Ovary (tissue), 9 donors: ENCODE measurements around the gene CDC42EP1. TPM values are rescaled to one million over a fixed set of nuclear protein-coding genes. Genes with fewer than 3 reads are reported as not detected.

Source experiments
- DNase-seq, 5 donors: peaks; one replicate each; pipeline ENCODE4 v3.0.0-alpha.2; 2019 to 2020
- H3K27ac ChIP-seq, 2 donors: fragments of 200-600 bp; one replicate each; pipeline versions ENCODE4 v1.5.1 to v1.8.0; 2019 to 2022
- H3K27me3 ChIP-seq: fragments of 200-600 bp; one replicate; pipeline ENCODE4 v1.8.0; 2022
- H3K36me3 ChIP-seq: fragments of 200-600 bp; sonication (generic); one replicate; pipeline ENCODE4 v1.5.1; 2019
- H3K4me1 ChIP-seq: one replicate; pipeline ENCODE4 v1.8.1; 2013; ENCODE audit warnings: mild to moderate bottlenecking, moderate library complexity; ENCODE audit not compliant: insufficient read depth
- H3K4me3 ChIP-seq: fragments of 200-600 bp; sonication (generic); one replicate; pipeline ENCODE4 v1.5.1; 2017
- H3K9me3 ChIP-seq, 2 donors: fragments of 200-600 bp in 1 of 2; sonication (generic) in 1 of 2; one replicate each; pipeline versions ENCODE4 v1.5.1 to v1.8.1; 2013 to 2019; ENCODE audit warnings: mild to moderate bottlenecking in 1 of 2, moderate library complexity in 1 of 2
- EP300 ChIP-seq: sonication (generic); formaldehyde crosslinking; IDR thresholded peaks from one replicate; pipeline ENCODE4 v1.6.1; 2017; ENCODE audit warnings: antibody characterized with exemption
- POLR2A ChIP-seq: fragments of 450-650 bp; IDR thresholded peaks from one replicate; pipeline ENCODE4 v1.6.1; 2017; ENCODE audit warnings: antibody characterized with exemption, mild to moderate bottlenecking, moderate library complexity
- WGBS, 3 donors: extraction: QIAGEN DNeasy Blood & Tissue Kit in 1 of 3; methylation state at CpG; one replicate each; pipeline versions ENCODE4 v1.1.5 to v1.1.7; 2013 to 2017; 5-methylcytosine and 5-hydroxymethylcytosine counted together
- intact Hi-C, 4 donors: fragments of 100-400 bp; cut with DNase I; formaldehyde crosslinking; loops; one replicate each; pipeline versions ENCODE4 v1.11.0 to v1.15.1; 2022 to 2023
- polyA plus RNA-seq, 2 donors: library from polyadenylated mRNA; stranded (reverse); fragments of 200-250 nt in 1 of 2; fragments of 350-450 nt in 1 of 2; fragmentation: Illumina TruSeq in 1 of 2; extraction: RNeasy Lipid Tissue Mini Kit (QIAGEN cat#74804) in 1 of 2; gene quantifications; one replicate each; pipeline ENCODE4 v1.2.3, GENCODE V29; 2013 to 2014
- total RNA-seq, 7 donors: library from RNA; depleted of rRNA in 2 of 7; stranded (reverse); fragments of >200 nt in 2 of 7; fragmentation: NEBNext Ultra II Directional in 3 of 7; extraction: Animal tissue kit (Norgen Biotek cat#: 25700) in 3 of 7; gene quantifications; one replicate each; pipeline versions ENCODE4 v1.1.0 to v1.2.4, GENCODE V29; 2016 to 2023
- TF ChIP-seq, protein P1 (sequence below), 3 donors: fragments of 450-650 bp in 2 of 3; fragments of 200-600 bp in 1 of 3; IDR thresholded peaks; one replicate each; pipeline versions ENCODE4 v1.5.1 to v1.8.0; 2016 to 2022; ENCODE audit warnings: antibody characterized with exemption in 3 of 3, mild to moderate bottlenecking in 1 of 3
- donor health status: DM: no; HTN: no; CAD: no; lungs with moderate emphysema.
- donor health status: DM: no; HTN: no; CAD: no.
- donor health status: Bipolar disorder and iron deficiency.
- donor health status: DM: yes; HTN: yes; CAD: no.
- donor health status: DM: no; HTN: no; CAD: no.
- donor health status: DM: yes; HTN: yes; CAD: no.

Gene CDC42EP1
- total and polyA plus RNA-seq, 9 donors, result 3.4 to 125 (median 71.8) TPM

DNA sequence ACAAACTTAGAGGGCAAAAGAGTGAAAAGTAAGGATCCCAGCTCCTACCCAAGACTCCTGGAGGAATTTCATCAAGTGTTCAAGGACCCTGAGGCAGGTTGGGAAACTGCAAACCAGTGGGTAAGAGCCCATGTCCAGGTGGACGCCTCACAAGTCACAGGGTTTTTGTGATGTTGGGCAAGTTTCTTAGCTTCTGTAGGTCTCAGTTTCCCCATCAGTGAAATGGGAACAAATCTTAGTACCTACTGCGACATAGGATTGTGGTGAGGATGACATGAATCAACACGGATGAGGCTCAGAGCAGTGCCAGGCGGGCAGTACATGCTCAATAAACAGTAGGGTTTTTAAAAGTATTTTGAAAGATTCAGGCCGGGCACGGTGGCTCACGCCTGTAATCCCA lies 17.3 kb upstream of the CDC42EP1 start:
- WGBS, 3 donors, result 92 to 95% (median 93%) methylated on average over 7 of the region's 7 CpGs
- DNase-seq, result no peak
- no peaks in the 10 kb centered on the region for H3K36me3 ChIP-seq
- H3K4me1 ChIP-seq, result peaks cover 11% of the 10 kb centered on the region
- TF ChIP-seq, protein P1, sequence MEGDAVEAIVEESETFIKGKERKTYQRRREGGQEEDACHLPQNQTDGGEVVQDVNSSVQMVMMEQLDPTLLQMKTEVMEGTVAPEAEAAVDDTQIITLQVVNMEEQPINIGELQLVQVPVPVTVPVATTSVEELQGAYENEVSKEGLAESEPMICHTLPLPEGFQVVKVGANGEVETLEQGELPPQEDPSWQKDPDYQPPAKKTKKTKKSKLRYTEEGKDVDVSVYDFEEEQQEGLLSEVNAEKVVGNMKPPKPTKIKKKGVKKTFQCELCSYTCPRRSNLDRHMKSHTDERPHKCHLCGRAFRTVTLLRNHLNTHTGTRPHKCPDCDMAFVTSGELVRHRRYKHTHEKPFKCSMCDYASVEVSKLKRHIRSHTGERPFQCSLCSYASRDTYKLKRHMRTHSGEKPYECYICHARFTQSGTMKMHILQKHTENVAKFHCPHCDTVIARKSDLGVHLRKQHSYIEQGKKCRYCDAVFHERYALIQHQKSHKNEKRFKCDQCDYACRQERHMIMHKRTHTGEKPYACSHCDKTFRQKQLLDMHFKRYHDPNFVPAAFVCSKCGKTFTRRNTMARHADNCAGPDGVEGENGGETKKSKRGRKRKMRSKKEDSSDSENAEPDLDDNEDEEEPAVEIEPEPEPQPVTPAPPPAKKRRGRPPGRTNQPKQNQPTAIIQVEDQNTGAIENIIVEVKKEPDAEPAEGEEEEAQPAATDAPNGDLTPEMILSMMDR (IDR thresholded peaks at IDR 0.05), result no peak
- no peak for TF ChIP-seq EP300
- no peak for TF ChIP-seq POLR2A
- no peaks in the 10 kb centered on the region for H3K9me3 ChIP-seq
- no peak overlapping the region for H3K4me3 ChIP-seq
- intact Hi-C loops, result loop anchor here in 2 of 4 donors (2.0 to 10.0 kb wide), 2 partner anchors 24 to 52 kb away; no protein-coding TSS in a partner anchor
- no peak overlapping the region for H3K27ac ChIP-seq
- H3K27me3 ChIP-seq, result no peaks in the 10 kb centered on the region

DNA sequence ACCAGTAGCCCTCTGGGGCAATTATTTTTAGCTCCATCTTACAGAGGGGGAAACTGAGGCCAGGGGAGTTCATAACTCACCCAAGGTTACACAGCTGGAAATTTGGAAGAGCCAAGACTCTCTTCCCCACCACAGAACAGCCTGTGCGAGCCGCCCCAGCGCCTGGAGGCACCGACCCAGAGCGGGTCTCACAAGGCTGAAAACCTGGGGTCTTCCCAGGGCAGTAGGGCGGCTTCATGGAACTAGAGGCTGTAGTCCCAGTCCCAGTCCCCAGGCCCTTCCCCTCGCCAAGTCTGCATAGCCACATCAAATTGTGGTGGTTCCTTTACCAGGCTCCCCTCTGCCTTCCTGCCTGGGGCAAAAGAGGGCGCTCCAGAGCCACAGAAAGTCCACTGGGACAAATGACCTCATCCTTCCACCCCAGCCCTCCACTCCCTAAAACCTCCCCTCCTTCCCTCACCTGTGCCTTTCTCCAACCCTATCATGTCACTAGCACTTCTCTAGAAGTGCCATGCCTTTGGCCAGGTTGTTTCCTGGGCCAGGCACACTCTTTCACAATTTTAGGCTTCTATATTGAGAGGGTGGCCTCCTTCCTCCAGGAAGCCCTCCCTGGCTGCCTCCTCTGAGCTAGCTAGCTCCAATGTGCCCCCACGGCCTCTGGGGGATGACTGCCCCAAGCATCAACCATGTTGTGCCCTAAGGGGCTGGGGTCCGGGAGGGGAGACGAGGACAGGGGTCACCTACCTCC lies 15.2 kb upstream of the CDC42EP1 start:
- Histone ChIP-seq H3K27ac (peak overlapping the region; percentile 93 to 94), H3K27me3 (no peaks in the 10 kb centered on the region), H3K4me1 (peaks cover 19% of the 10 kb centered on the region), H3K36me3 (no peaks in the 10 kb centered on the region), H3K9me3 (no peaks in the 10 kb centered on the region), H3K4me3 (peak overlapping the region; percentile 21)
- WGBS, 3 donors, result 56 to 62% (median 57%) methylated on average over 11 of the region's 11 CpGs
- DNase-seq, result peak; percentile 69 to 82 (median 75)
- intact Hi-C loops, result loop anchor here in 2 of 4 donors (2.0 to 10.0 kb wide), 2 partner anchors 22 to 50 kb away; no protein-coding TSS in a partner anchor
- TF ChIP-seq EP300 (no peak), POLR2A (no peak)
- TF ChIP-seq, protein P1 (IDR thresholded peaks at IDR 0.05), result peak in 2 of 3 donors; percentile 34 to 57

DNA sequence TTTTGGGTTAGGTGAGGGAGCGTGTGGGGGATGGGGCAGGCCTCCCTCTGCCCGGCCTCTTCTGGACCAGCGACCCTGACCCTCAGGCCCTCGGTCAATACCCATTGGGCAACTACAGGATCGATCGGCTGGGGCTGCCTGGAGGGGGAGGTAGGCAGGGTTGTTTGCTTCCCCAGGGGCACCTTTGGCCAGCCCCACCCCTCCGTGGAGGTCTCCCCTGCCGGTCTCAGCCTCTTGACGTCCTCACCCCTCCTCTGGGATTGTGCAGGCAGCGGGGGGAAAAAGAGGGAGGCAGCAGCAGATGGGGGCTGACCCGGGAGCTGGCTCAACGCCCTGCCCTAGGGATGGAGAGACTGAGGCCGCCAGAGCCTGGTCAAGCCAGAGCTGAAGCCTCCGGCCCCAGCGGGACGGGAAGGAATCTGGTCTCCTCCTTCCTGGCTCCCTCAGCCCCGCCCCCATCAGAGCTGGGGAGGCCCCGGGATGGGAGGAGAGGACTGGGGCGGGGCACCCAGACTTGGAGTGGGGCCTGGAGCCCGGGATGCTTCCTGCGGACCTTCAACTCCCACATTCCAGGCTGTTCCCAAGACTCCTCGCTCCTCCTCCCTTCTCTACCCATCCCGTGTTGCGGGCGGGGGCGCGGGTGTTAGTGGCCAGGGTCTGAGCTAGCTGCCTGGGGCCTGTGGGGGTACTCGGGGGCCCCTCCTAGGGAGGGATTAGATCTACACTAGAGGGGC lies 14.4 kb upstream of the CDC42EP1 start:
- WGBS, 3 donors, result 2 to 4% (median 4%) methylated on average over 27 to 28 of the region's 28 CpGs
- Histone ChIP-seq H3K4me3 (peak overlapping the region; percentile 21), H3K9me3 (no peaks in the 10 kb centered on the region), H3K36me3 (no peaks in the 10 kb centered on the region), H3K4me1 (peaks cover 19% of the 10 kb centered on the region), H3K27me3 (no peaks in the 10 kb centered on the region), H3K27ac (peak overlapping the region; percentile 93 to 94)
- TF ChIP-seq POLR2A (peak; percentile 89), EP300 (no peak)
- intact Hi-C loops, result loop anchor here in 3 of 4 donors (2.0 to 10.0 kb wide), 3 partner anchors 15 to 49 kb away; partner anchors contain the start of gene CDC42EP1 (in 3 of the 3)
- peak; percentile 95 to 99 (median 98) for DNase-seq

DNA sequence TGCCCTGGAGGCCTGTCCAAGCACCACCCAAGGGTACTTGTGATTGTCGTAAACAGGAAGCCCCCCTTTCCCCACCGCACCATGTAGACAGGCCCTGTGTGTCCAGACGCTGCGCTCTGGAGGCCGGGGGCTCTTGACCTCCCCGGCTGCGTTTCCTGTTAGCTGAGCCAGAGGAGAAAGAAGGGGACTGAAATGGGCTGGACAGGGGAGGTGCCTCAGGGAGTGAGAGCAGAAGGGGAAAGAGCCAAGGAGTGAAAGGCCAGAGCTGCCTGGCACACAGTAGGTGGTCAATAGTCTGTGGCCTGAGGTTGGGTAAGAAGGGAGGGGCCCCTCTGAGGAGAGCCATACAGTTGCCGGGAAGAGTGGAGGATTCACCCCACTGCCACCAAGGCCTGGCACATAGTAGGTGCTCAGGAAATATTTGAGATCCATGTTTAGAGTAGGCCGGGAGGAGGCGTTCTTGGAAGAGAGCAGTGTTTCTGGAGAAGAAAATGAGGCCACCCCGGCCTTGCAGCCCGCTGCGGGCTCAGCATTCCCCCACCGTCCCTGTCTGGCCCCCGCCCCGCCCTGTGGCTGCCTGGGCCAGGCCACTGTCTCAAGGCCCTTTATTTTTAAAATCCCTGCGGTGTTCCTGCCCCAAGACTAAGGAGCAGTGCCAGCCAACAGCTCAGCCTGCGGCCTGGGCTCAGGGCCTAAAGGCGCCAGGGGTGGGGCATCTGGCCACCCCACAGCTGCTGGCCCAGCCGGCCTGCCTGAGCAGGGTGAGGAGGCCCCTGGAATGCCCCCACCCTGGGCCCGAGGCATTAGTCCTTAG lies 13.6 kb upstream of the CDC42EP1 start:
- peak overlapping the region; percentile 93 to 94 for H3K27ac ChIP-seq
- H3K4me1 ChIP-seq, result peaks cover 22% of the 10 kb centered on the region
- TF ChIP-seq POLR2A, result no peak
- TF ChIP-seq, protein P1 (IDR thresholded peaks at IDR 0.05), result peak in 1 of 3 donors; percentile 13
- TF ChIP-seq EP300, result no peak
- intact Hi-C loops, result loop anchor here in 3 of 4 donors (2.0 to 10.0 kb wide), 2 partner anchors 14 to 48 kb away; partner anchors contain the start of gene CDC42EP1 (in 3 of the 3)
- no peaks in the 10 kb centered on the region for H3K36me3 ChIP-seq
- peak; percentile 75 to 86 (median 77) for DNase-seq
- H3K4me3 ChIP-seq, result no peak overlapping the region
- no peaks in the 10 kb centered on the region for H3K27me3 ChIP-seq
- no peaks in the 10 kb centered on the region for H3K9me3 ChIP-seq
- 10 to 14% (median 12%) methylated on average over 21 of the region's 21 CpGs for WGBS, 3 donors
